GM23248 (cell line): ENCODE results near the gene ARSG. TPM values are rescaled to one million over a fixed set of nuclear protein-coding genes. Genes with fewer than 3 reads are reported as not detected.
"Not testable (repeated sequence)": the region's sequence is repeated elsewhere in the genome, so short reads cannot be mapped to it uniquely, and the experiment has no call there.

Experiments used
- DNase-seq: peaks from one replicate; pipeline ENCODE4 v3.0.0-alpha.2; 2015
- H2AFZ ChIP-seq: fragments of 200-600 bp; sonication (generic); 2 replicates; pipeline ENCODE4 v1.6.1; 2016; ENCODE audit warnings: antibody characterized with exemption
- H3F3A ChIP-seq: fragments of 200-600 bp; sonication (generic); 2 replicates; pipeline ENCODE4 v1.6.1; 2016; ENCODE audit warnings: mild to moderate bottlenecking, antibody characterized with exemption, mixed run types; ENCODE audit not compliant: insufficient read depth
- H3K27ac ChIP-seq: fragments of 200-600 bp; sonication (generic); 2 replicates; pipeline ENCODE4 v1.5.1; 2016; ENCODE audit warnings: mild to moderate bottlenecking
- H3K27me3 ChIP-seq: fragments of 200-600 bp; sonication (generic); replicated peaks from 2 replicates; pipeline ENCODE4 v1.6.1; 2016; ENCODE audit warnings: mild to moderate bottlenecking; ENCODE audit not compliant: insufficient read depth
- H3K36me3 ChIP-seq: fragments of 200-600 bp; sonication (generic); 2 replicates; pipeline ENCODE4 v1.6.1; 2016; ENCODE audit warnings: low read depth, mild to moderate bottlenecking
- H3K4me1 ChIP-seq: fragments of 200-600 bp; sonication (generic); 2 replicates; pipeline ENCODE4 v1.6.1; 2016; ENCODE audit warnings: mild to moderate bottlenecking; ENCODE audit not compliant: insufficient read depth
- H3K4me2 ChIP-seq: fragments of 200-600 bp; sonication (generic); one replicate; pipeline ENCODE4 v1.6.1; 2016; ENCODE audit warnings: mild to moderate bottlenecking; ENCODE audit not compliant: unreplicated experiment
- H3K4me3 ChIP-seq: fragments of 200-600 bp; sonication (generic); 2 replicates; pipeline ENCODE4 v1.5.1; 2016; ENCODE audit warnings: mild to moderate bottlenecking
- H3K79me2 ChIP-seq: fragments of 200-600 bp; sonication (generic); 2 replicates; pipeline ENCODE4 v1.6.1; 2016; ENCODE audit warnings: mild to moderate bottlenecking; ENCODE audit not compliant: insufficient read depth
- H3K9ac ChIP-seq: fragments of 200-600 bp; sonication (generic); 2 replicates; pipeline ENCODE4 v1.6.1; 2016; ENCODE audit warnings: mild to moderate bottlenecking
- H3K9me2 ChIP-seq: fragments of 200-600 bp; sonication (generic); 2 replicates; pipeline ENCODE4 v1.6.1; 2016; ENCODE audit warnings: mixed run types, mild to moderate bottlenecking, moderate library complexity; ENCODE audit not compliant: insufficient read depth
- H3K9me3 ChIP-seq: fragments of 200-600 bp; sonication (generic); one replicate; pipeline ENCODE4 v1.6.1; 2017; ENCODE audit warnings: low read depth
- H4K20me1 ChIP-seq: fragments of 200-600 bp; sonication (generic); 2 replicates; pipeline ENCODE4 v1.6.0; 2016; ENCODE audit not compliant: insufficient read depth
- EZH2 ChIP-seq: fragments of 200-600 bp; sonication (generic); IDR thresholded peaks from 2 replicates; pipeline ENCODE4 v1.6.1; 2018; ENCODE audit warnings: antibody characterized with exemption, mild to moderate bottlenecking; ENCODE audit not compliant: insufficient read depth, poor library complexity, severe bottlenecking
- EZH2phosphoT487 ChIP-seq: fragments of 200-600 bp; sonication (generic); IDR thresholded peaks from 2 replicates; pipeline ENCODE4 v1.6.1; 2018; ENCODE audit warnings: antibody characterized with exemption, moderate library complexity, mild to moderate bottlenecking, low read depth; ENCODE audit not compliant: insufficient read depth
- WGBS, 2 experiments: methylation state at CpG; one replicate each; pipeline ENCODE4 v1.1.6; 2015 to 2017; ENCODE audit warnings: low lambda C conversion rate in 2 of 2, low coverage in 1 of 2; ENCODE audit errors: missing lambda C conversion rate in 2 of 2; 5-methylcytosine and 5-hydroxymethylcytosine counted together
- in situ Hi-C: fragments of 300-500 bp; cut with MboI; formaldehyde crosslinking; loops from 2 replicates; pipeline ENCODE4 v1.15.0; 2020
- polyA plus RNA-seq: library from polyadenylated mRNA; unstranded; fragments of >200 nt; fragmentation: Nextera tagmentation; extraction: Ambion mirVana; gene quantifications from 2 replicates; pipeline ENCODE4 v1.2.1, GENCODE V29; 2016
- total RNA-seq: library from RNA; depleted of rRNA; stranded (reverse); fragments of >200 nt; shearing (Covaris generic); gene quantifications from 2 replicates; pipeline ENCODE4 v1.2.3, GENCODE V29; 2014

Gene ARSG
- total and polyA plus RNA-seq, 2 experiments from 2014 or later, result 2.8 to 5.6 TPM

DNA sequence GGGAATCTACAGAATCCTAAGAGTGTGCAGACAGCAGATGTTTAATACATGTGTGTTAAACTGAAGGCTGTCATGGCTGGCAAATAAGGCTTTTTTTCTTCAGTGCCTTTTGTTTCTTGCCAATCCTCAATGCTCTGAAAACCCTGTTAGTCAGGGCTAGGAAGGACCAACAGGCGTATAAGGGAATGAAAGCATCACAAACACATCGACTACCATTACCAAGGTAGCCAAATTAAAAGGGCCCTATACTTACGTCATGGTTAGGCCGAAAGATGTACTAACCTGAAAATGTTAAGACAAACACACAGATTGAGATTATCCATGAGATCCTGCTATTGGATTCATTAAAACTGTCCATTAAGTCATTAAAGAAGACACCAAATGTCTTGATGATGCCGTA lies 13.5 kb upstream of the ARSG start:
- Histone ChIP-seq H3K9me2 (no peaks in the 10 kb centered on the region), H3F3A (no peaks in the 10 kb centered on the region), H3K9me3 (no peaks in the 10 kb centered on the region), H3K4me3 (no peak overlapping the region), H3K79me2 (no peaks in the 10 kb centered on the region), H3K27ac (no peak overlapping the region), H3K4me2 (no peak overlapping the region), H3K36me3 (no peaks in the 10 kb centered on the region), H3K9ac (no peak overlapping the region), H3K27me3 (no peaks in the 10 kb centered on the region), H3K4me1 (no peaks in the 10 kb centered on the region), H4K20me1 (no peaks in the 10 kb centered on the region), H2AFZ (no peak overlapping the region)
- no peak for DNase-seq
- 83 to 86% methylated on average over 5 of the region's 5 CpGs for WGBS, 2 experiments
- in situ Hi-C loops, result no loop called here
- TF ChIP-seq EZH2phosphoT487, result no peak

DNA sequence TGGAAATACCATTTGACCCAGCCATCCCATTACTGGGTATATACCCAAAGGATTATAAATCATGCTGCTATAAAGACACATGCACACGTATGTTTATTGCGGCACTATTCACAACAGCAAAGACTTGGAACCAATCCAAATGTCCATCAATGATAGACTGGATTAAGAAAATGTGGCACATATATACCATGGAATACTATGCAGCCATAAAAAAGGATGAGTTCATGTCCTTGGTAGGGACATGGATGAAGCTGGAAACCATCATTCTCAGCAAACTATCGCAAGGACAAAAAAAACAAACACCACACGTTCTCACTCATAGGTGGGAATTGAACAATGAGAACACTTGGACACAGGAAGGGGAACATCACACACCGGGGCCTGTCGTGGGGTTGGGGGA lies 9.3 kb upstream of the ARSG start:
- H3K4me1 ChIP-seq, H3K27me3 ChIP-seq, H3K36me3 ChIP-seq, H3K79me2 ChIP-seq, H3K9me2 ChIP-seq, DNase-seq, H2AFZ ChIP-seq, H3K4me3 ChIP-seq, in situ Hi-C loops, H3K9ac ChIP-seq, H3K4me2 ChIP-seq, H3F3A ChIP-seq, H3K27ac ChIP-seq, H4K20me1 ChIP-seq, H3K9me3 ChIP-seq: not testable (repeated sequence)
- 67 to 76% methylated on average over 5 to 6 of the region's 6 CpGs for WGBS, 2 experiments

GRCh38 chr17:68288375-68288774 lies 2.9 kb upstream of the ARSG start:
- Histone ChIP-seq H3K27me3 (0 out of 2 replicates have a peak, but pooled peaks cover 4% of the 10 kb centered on the region), H3K79me2 (no peaks in the 10 kb centered on the region), H3K9me3 (no peaks in the 10 kb centered on the region), H3K36me3 (no peaks in the 10 kb centered on the region), H3K4me1 (no peaks in the 10 kb centered on the region), H3K27ac (no peak overlapping the region), H3K4me2 (no peak overlapping the region), H4K20me1 (no peaks in the 10 kb centered on the region), H3F3A (peaks cover 10% of the 10 kb centered on the region), H3K9ac (no peak overlapping the region), H3K9me2 (no peaks in the 10 kb centered on the region), H2AFZ (no peak overlapping the region), H3K4me3 (no peak overlapping the region)
- in situ Hi-C loops, result no loop called here
- no peak for DNase-seq
- WGBS, 2 experiments, result 96% methylated on average over 5 of the region's 5 CpGs
- no peak for TF ChIP-seq EZH2
- TF ChIP-seq EZH2phosphoT487, result no peak

GRCh38 chr17:68288804-68289203 lies 2.5 kb upstream of the ARSG start:
- H3K9ac ChIP-seq, result no peak overlapping the region
- TF ChIP-seq EZH2phosphoT487 (no peak), EZH2 (no peak)
- H3F3A ChIP-seq, result peaks cover 10% of the 10 kb centered on the region
- H3K9me2 ChIP-seq, result no peaks in the 10 kb centered on the region
- in situ Hi-C loops, result no loop called here
- no peak overlapping the region for H3K4me3 ChIP-seq
- WGBS, 2 experiments, result 93 to 95% methylated on average over 7 of the region's 7 CpGs
- no peak overlapping the region for H3K27ac ChIP-seq
- no peaks in the 10 kb centered on the region for H3K36me3 ChIP-seq
- no peaks in the 10 kb centered on the region for H3K79me2 ChIP-seq
- no peaks in the 10 kb centered on the region for H4K20me1 ChIP-seq
- H3K9me3 ChIP-seq, result no peaks in the 10 kb centered on the region
- 0 out of 2 replicates have a peak, but pooled peaks cover 4% of the 10 kb centered on the region for H3K27me3 ChIP-seq
- H3K4me2 ChIP-seq, result no peak overlapping the region
- no peaks in the 10 kb centered on the region for H3K4me1 ChIP-seq
- no peak overlapping the region for H2AFZ ChIP-seq
- no peak for DNase-seq

GRCh38 chr17:68289473-68289872 lies 1.8 kb upstream of the ARSG start:
- in situ Hi-C loops, result no loop called here
- H2AFZ ChIP-seq, result no peak overlapping the region
- no peaks in the 10 kb centered on the region for H3K9me2 ChIP-seq
- H4K20me1 ChIP-seq, result no peaks in the 10 kb centered on the region
- H3K9me3 ChIP-seq, result no peaks in the 10 kb centered on the region
- H3K36me3 ChIP-seq, result no peaks in the 10 kb centered on the region
- peaks cover 10% of the 10 kb centered on the region for H3F3A ChIP-seq
- TF ChIP-seq EZH2 (no peak), EZH2phosphoT487 (no peak)
- peak; percentile 20 for DNase-seq
- no peak overlapping the region for H3K4me2 ChIP-seq
- H3K27ac ChIP-seq, result no peak overlapping the region
- no peaks in the 10 kb centered on the region for H3K79me2 ChIP-seq
- 0 out of 2 replicates have a peak, but pooled peaks cover 4% of the 10 kb centered on the region for H3K27me3 ChIP-seq
- H3K4me3 ChIP-seq, result no peak overlapping the region
- 86 to 88% methylated on average over 7 of the region's 7 CpGs for WGBS, 2 experiments
- H3K9ac ChIP-seq, result no peak overlapping the region
- H3K4me1 ChIP-seq, result no peaks in the 10 kb centered on the region
